ENCODE results near the gene PCBD1. TPM values are rescaled to one million over a fixed set of nuclear protein-coding genes. Genes with fewer than 3 reads are reported as not detected.

The PCBD1 gene
- total RNA-seq, 1 donor from 2014 or later: 54.6 TPM

GRCh38 chr10:70834441-70835151 lies 53.8 kb downstream of the PCBD1 start:
- no peak for DNase-seq (ENCODE audit: low read depth, low spot score)

GRCh38 chr10:70834021-70834420 lies 54.3 kb downstream of the PCBD1 start:
- DNase-seq (ENCODE audit: low read depth, low spot score): no peak

GRCh38 chr10:70833601-70834000 lies 54.8 kb downstream of the PCBD1 start:
- DNase-seq (ENCODE audit: low read depth, low spot score): no peak

Other genes with a start within 250 kb of the PCBD1 start
- gene ADAMTS14, start 216.1 kb downstream of the PCBD1 start, total RNA-seq: under 0.01 TPM in 1 of 2 replicates, not detected in the other
- not detected in 2 replicates for gene TBATA, start 103.2 kb downstream of the PCBD1 start, total RNA-seq
- gene SGPL1, start 72.6 kb downstream of the PCBD1 start, total RNA-seq: 13.1 and 22.0 TPM in 2 replicates